ENCODE data around the gene HYAL2. TPM values are rescaled to one million over a fixed set of nuclear protein-coding genes. Genes with fewer than 3 reads are reported as not detected.
A peak's percentile ranks its signal among the peaks of the same experiment; 100 is the strongest.

The HYAL2 gene
- total RNA-seq, 1 donor from 2014 or later, result 48.4 TPM

- DNase-seq, result peak; percentile 93
- Mint-ChIP-seq H3K36me3 (ENCODE audit: unreplicated experiment) (no peaks in the 10 kb centered on the region), H3K27ac (ENCODE audit: unreplicated experiment) (peak within 1 kb of the TSS; percentile 76), H3K9me3 (ENCODE audit: unreplicated experiment) (peaks cover 9% of the 10 kb centered on the region), H3K27me3 (ENCODE audit: unreplicated experiment) (peaks cover 6% of the 10 kb centered on the region), H3K4me1 (ENCODE audit: low read depth, unreplicated experiment) (peaks cover 14% of the 10 kb centered on the region), H3K4me3 (ENCODE audit: unreplicated experiment) (peak within 1 kb of the TSS; percentile 94)
- TF ChIP-seq CTCF (IDR thresholded peaks at IDR 0.05; ENCODE audit: partially characterized antibody, unreplicated experiment), result no peak
Observed at GRCh38 chr3:50358911-50359759, 36.6 kb upstream of the HYAL2 start, which contains the start of gene TMEM115. TMEM115 (minus strand) TSS chr3:50359521; CDS start chr3:50359063, 458 bp downstream.

GRCh38 chr3:50358355-50358910 is 35.9 kb upstream of the HYAL2 start:
- H3K9me3 Mint-ChIP-seq (ENCODE audit: unreplicated experiment), result peaks cover 9% of the 10 kb centered on the region
- no peak for TF ChIP-seq CTCF (IDR thresholded peaks at IDR 0.05; ENCODE audit: partially characterized antibody, unreplicated experiment)
- no peak for DNase-seq

GRCh38 chr3:50357481-50357880 is 34.9 kb upstream of the HYAL2 start:
- DNase-seq, result no peak
- peaks cover 2% of the 10 kb centered on the region for H3K27me3 Mint-ChIP-seq (ENCODE audit: unreplicated experiment)
- no peaks in the 10 kb centered on the region for H3K36me3 Mint-ChIP-seq (ENCODE audit: unreplicated experiment)
- peaks cover 8% of the 10 kb centered on the region for H3K9me3 Mint-ChIP-seq (ENCODE audit: unreplicated experiment)
- no peak for TF ChIP-seq CTCF (IDR thresholded peaks at IDR 0.05; ENCODE audit: partially characterized antibody, unreplicated experiment)
- H3K27ac Mint-ChIP-seq (ENCODE audit: unreplicated experiment), result peak overlapping the region; percentile 48
- peak overlapping the region; percentile 94 for H3K4me3 Mint-ChIP-seq (ENCODE audit: unreplicated experiment)
- H3K4me1 Mint-ChIP-seq (ENCODE audit: low read depth, unreplicated experiment), result peaks cover 14% of the 10 kb centered on the region

More at GRCh38 chr3:50358355-50358910, 35.9 kb upstream of the HYAL2 start:
- Mint-ChIP-seq H3K27me3 (ENCODE audit: unreplicated experiment) (peaks cover 4% of the 10 kb centered on the region), H3K4me3 (ENCODE audit: unreplicated experiment) (peak overlapping the region; percentile 94), H3K36me3 (ENCODE audit: unreplicated experiment) (no peaks in the 10 kb centered on the region), H3K4me1 (ENCODE audit: low read depth, unreplicated experiment) (peaks cover 14% of the 10 kb centered on the region), H3K27ac (ENCODE audit: unreplicated experiment) (peak overlapping the region; percentile 75)

GRCh38 chr3:50356553-50356952 is 34.0 kb upstream of the HYAL2 start:
- no peak for TF ChIP-seq CTCF (IDR thresholded peaks at IDR 0.05; ENCODE audit: partially characterized antibody, unreplicated experiment)
- peaks cover 15% of the 10 kb centered on the region for H3K4me1 Mint-ChIP-seq (ENCODE audit: low read depth, unreplicated experiment)
- peaks cover 2% of the 10 kb centered on the region for H3K27me3 Mint-ChIP-seq (ENCODE audit: unreplicated experiment)
- H3K4me3 Mint-ChIP-seq (ENCODE audit: unreplicated experiment), result peak overlapping the region; percentile 94
- no peak for DNase-seq
- H3K27ac Mint-ChIP-seq (ENCODE audit: unreplicated experiment), result no peak overlapping the region
- H3K9me3 Mint-ChIP-seq (ENCODE audit: unreplicated experiment), result peaks cover 7% of the 10 kb centered on the region
- H3K36me3 Mint-ChIP-seq (ENCODE audit: unreplicated experiment), result no peaks in the 10 kb centered on the region

All from glutamatergic neuron (in vitro differentiated cells).